GM12873 (cell line): ENCODE data around the gene KCNA2.

Experiments used
- CTCF ChIP-seq: IDR thresholded peaks from 2 replicates; pipeline ENCODE4 v1.5.1; 2012; ENCODE audit warnings: low read depth, mild to moderate bottlenecking, moderate library complexity, low read length, control low read depth; ENCODE audit not compliant: insufficient read depth; ENCODE audit errors: missing control alignments

KCNA2 gene

GRCh38 chr1:110580244-110580643, 25.9 kb downstream of the KCNA2 start:
- TF ChIP-seq CTCF, result no peak

GRCh38 chr1:110579460-110579859, 26.7 kb downstream of the KCNA2 start:
- TF ChIP-seq CTCF, result no peak

- no peak for TF ChIP-seq CTCF
Measured at GRCh38 chr1:110576441-110576840, 29.7 kb downstream of the KCNA2 start.

- no peak for TF ChIP-seq CTCF
Measured at GRCh38 chr1:110573314-110573713, 32.8 kb downstream of the KCNA2 start.

- no peak for TF ChIP-seq CTCF
Measured at GRCh38 chr1:110572751-110573150, 33.4 kb downstream of the KCNA2 start.

GRCh38 chr1:110570901-110571300, 35.3 kb downstream of the KCNA2 start:
- no peak for TF ChIP-seq CTCF

GRCh38 chr1:110570307-110570706, 35.9 kb downstream of the KCNA2 start:
- TF ChIP-seq CTCF, result no peak

GRCh38 chr1:110566836-110567235, 39.3 kb downstream of the KCNA2 start:
- TF ChIP-seq CTCF, result no peak
